ENCODE data around the gene SFXN5.

GRCh38 chr2:72951303-72952095, 120.0 kb downstream of the SFXN5 start:
- TF ChIP-seq CTCF (IDR thresholded peaks at IDR 0.05), result no peak
- no peak for TF ChIP-seq POLR2A (IDR thresholded peaks at IDR 0.05)

Measured in Peyer's patch (tissue), 4 donors.